Renal cortical epithelial cell (primary cell): ENCODE measurements around the gene SLC7A9. TPM values are rescaled to one million over a fixed set of nuclear protein-coding genes. Genes with fewer than 3 reads are reported as not detected.
"Not testable (repeated sequence)": the region's sequence is repeated elsewhere in the genome, so short reads cannot be mapped to it uniquely, and the experiment has no call there.

Experiments used
- DNase-seq: peaks from one replicate; pipeline ENCODE4 v3.0.0-alpha.2; 2011; ENCODE audit warnings: low read depth
- total RNA-seq: library from RNA; depleted of rRNA; stranded (reverse); fragments of >200 nt; gene quantifications from 2 replicates; pipeline ENCODE4 v1.2.3, GENCODE V29; 2014

SLC7A9 gene
- total RNA-seq, 1 donor from 2014 or later = 0.15 TPM

GRCh38 chr19:32864318-32865007, 5.1 kb downstream of the SLC7A9 start:
- DNase-seq = no peak

GRCh38 chr19:32863841-32864240, 5.7 kb downstream of the SLC7A9 start:
- no peak for DNase-seq

- DNase-seq = no peak
Measured at GRCh38 chr19:32863301-32863700, 6.3 kb downstream of the SLC7A9 start.

GRCh38 chr19:32862741-32863140, 6.8 kb downstream of the SLC7A9 start:
- no peak for DNase-seq

GRCh38 chr19:32862173-32862572, 7.4 kb downstream of the SLC7A9 start:
- no peak for DNase-seq

- DNase-seq = no peak
Measured at GRCh38 chr19:32861596-32861995, 8.0 kb downstream of the SLC7A9 start.

- no peak for DNase-seq
Measured at GRCh38 chr19:32859591-32859990, 10.0 kb downstream of the SLC7A9 start.

- DNase-seq = no peak
Measured at GRCh38 chr19:32858559-32858958, 11.0 kb downstream of the SLC7A9 start.

GRCh38 chr19:32858155-32858554, 11.4 kb downstream of the SLC7A9 start:
- no peak for DNase-seq

GRCh38 chr19:32857584-32857983, 12.0 kb downstream of the SLC7A9 start:
- DNase-seq = no peak

GRCh38 chr19:32856818-32857217, 12.7 kb downstream of the SLC7A9 start:
- DNase-seq = not testable (repeated sequence)

- DNase-seq = no peak
Measured at GRCh38 chr19:32852216-32852615, 17.4 kb downstream of the SLC7A9 start.

- DNase-seq = not testable (repeated sequence)
Measured at GRCh38 chr19:32848035-32848434, 21.5 kb downstream of the SLC7A9 start.

- DNase-seq = no peak
Measured at GRCh38 chr19:32843716-32844245, 25.8 kb downstream of the SLC7A9 start.

- no peak for DNase-seq
Measured at GRCh38 chr19:32842061-32842460, 27.5 kb downstream of the SLC7A9 start.

GRCh38 chr19:32837531-32837930, 32.0 kb downstream of the SLC7A9 start:
- no peak for DNase-seq

GRCh38 chr19:32833388-32833787, 36.2 kb downstream of the SLC7A9 start:
- DNase-seq = not testable (repeated sequence)

- not testable (repeated sequence) for DNase-seq
Measured at GRCh38 chr19:32832825-32833224, 36.7 kb downstream of the SLC7A9 start.

- DNase-seq = not testable (repeated sequence)
Measured at GRCh38 chr19:32832094-32832493, 37.5 kb downstream of the SLC7A9 start.

- DNase-seq = no peak
Measured at GRCh38 chr19:32831611-32832010, 38.0 kb downstream of the SLC7A9 start.

- DNase-seq = peak; percentile 46
Measured at GRCh38 chr19:32830231-32831014, 39.1 kb downstream of the SLC7A9 start.

GRCh38 chr19:32829345-32829896, 40.1 kb downstream of the SLC7A9 start:
- DNase-seq = no peak
